Lower leg skin (tissue), 3 donors: ENCODE measurements around the gene SHISAL1.

ENCODE experiments used
- CTCF ChIP-seq, 3 donors: fragments of 450-650 bp; IDR thresholded peaks; one replicate each; pipeline ENCODE4 v1.5.1; 2016; ENCODE audit warnings: antibody characterized with exemption in 3 of 3, mild to moderate bottlenecking in 3 of 3, moderate library complexity in 2 of 3
- POLR2A ChIP-seq, 2 donors: fragments of 450-650 bp; IDR thresholded peaks; one replicate each; pipeline ENCODE4 v1.6.1; 2016 to 2017; ENCODE audit warnings: antibody characterized with exemption in 2 of 2, mild to moderate bottlenecking in 1 of 2, moderate library complexity in 1 of 2

GRCh38 chr22:44360306-44360667 is 47.5 kb upstream of the SHISAL1 start:
- TF ChIP-seq CTCF (IDR thresholded peaks at IDR 0.05) (no peak), POLR2A (IDR thresholded peaks at IDR 0.05) (no peak)
